HG02970 (cell line): ENCODE results near the gene CKAP4.
A peak's percentile ranks its signal among the peaks of the same experiment; 100 is the strongest.
"Not testable (repeated sequence)": the region's sequence is repeated elsewhere in the genome, so short reads cannot be mapped to it uniquely, and the experiment has no call there.

ENCODE experiments used
- ATAC-seq: cut with Tn5 transposase; IDR thresholded peaks from one replicate; pipeline ENCODE4 v1.9.1; 2021; ENCODE audit warnings: mild to moderate bottlenecking, moderate library complexity, moderate number of reproducible peaks; ENCODE audit not compliant: unreplicated experiment, low FRiP score

CKAP4 gene, protein sequence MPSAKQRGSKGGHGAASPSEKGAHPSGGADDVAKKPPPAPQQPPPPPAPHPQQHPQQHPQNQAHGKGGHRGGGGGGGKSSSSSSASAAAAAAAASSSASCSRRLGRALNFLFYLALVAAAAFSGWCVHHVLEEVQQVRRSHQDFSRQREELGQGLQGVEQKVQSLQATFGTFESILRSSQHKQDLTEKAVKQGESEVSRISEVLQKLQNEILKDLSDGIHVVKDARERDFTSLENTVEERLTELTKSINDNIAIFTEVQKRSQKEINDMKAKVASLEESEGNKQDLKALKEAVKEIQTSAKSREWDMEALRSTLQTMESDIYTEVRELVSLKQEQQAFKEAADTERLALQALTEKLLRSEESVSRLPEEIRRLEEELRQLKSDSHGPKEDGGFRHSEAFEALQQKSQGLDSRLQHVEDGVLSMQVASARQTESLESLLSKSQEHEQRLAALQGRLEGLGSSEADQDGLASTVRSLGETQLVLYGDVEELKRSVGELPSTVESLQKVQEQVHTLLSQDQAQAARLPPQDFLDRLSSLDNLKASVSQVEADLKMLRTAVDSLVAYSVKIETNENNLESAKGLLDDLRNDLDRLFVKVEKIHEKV

DNA sequence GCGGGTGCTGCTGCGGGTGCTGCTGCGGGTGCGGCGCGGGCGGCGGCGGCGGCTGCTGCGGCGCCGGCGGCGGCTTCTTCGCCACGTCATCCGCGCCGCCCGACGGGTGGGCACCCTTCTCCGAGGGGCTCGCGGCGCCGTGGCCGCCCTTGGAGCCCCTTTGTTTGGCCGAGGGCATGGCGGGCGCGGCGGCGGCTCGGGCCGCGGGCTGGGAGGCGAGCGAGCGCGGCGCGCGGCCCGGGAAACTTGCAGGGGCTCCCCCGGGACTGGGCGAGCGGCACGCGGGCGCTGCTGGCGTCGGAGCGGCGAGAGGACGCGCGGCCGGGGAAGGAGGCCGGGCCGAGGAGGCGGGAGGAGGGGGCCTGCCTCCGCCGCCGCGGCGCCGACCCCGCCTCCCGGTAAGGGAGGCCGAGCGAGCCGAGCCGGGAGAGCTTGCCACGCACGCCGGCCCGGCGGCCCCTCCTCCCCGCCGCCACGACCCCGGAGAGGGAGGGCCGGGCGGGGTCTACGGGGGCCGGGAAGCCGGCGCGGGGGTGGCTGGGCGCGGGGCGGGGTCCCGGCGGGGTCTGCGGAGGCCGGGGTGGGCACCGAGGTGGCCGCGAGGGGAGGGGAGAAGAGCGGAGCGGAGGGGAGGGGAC lies at the start of gene CKAP4:
CKAP4 (minus strand) TSS at position 347 of the 638 bp plus-strand sequence; CDS start at position 178, 169 bp downstream.
- ATAC-seq = peak; percentile 63

DNA sequence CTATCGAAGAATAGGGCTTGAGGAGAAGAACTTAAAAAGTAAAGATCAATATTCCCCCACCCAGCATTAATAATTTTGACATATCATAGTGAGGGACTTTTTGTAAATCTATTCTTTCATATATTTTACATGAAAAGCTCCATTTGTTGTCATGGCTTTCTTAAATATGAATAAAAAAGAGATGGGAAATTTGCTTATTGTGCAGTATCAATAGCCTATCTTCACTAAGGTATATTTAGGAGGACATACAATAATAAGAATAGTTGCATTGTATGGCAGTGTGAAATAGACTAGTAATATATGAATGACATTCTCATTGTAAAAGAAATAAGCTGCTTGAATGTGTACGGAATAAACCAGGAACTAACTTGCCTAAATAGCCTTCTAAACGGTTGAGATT lies 49.3 kb upstream of the CKAP4 start:
- ATAC-seq = no peak

DNA sequence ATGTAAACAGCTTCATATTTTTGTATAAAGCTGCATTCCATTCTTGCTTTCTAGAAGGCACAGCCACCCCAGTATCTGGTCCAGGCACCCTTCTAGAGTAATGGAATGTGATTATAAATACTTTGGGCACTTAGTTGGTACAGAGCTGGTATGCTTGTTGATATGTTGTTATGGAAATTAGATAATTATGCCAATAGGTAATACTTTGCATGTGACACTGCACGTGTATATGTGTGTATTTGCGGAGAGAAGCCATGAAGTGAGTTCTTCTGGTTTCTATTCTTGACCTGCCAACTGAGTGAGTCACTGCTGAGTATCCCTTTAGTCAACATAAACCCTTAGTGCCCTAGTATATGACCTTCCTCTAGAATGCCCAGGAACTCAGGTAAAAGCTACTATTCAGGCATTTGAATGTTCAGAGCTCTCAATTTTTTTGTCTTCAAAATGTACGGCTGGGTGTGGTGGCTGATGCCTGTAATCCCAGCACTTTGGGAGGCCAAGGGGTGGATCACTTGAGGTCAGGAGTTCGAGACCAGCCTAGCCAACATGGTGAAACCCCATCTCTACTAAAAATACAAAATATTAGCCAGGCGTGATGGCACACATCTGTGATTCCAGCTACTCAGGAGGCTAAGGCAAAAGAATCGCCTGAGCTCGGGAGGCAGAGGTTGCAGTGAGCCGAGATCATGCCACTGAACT lies 48.5 kb upstream of the CKAP4 start:
- ATAC-seq = no peak

DNA sequence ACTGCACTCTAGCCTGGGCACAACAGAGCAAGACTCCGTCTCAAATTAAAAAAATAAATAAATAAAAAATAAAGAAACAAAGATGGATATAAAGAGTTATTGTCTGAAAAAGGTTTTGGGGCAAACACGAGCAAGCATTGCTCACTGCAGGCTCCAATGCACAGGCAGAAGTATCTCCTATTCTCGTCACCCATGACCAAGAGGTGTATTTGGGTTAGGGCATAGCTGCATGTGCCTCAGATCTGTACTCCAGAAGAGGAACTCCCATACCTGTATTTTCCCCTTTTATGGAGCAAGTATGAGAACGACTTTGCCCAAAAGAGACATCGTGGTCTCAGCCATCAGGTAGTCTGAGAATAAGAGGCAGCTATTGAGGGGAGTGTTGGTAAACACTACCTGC lies 44.5 kb upstream of the CKAP4 start:
- ATAC-seq = no peak

DNA sequence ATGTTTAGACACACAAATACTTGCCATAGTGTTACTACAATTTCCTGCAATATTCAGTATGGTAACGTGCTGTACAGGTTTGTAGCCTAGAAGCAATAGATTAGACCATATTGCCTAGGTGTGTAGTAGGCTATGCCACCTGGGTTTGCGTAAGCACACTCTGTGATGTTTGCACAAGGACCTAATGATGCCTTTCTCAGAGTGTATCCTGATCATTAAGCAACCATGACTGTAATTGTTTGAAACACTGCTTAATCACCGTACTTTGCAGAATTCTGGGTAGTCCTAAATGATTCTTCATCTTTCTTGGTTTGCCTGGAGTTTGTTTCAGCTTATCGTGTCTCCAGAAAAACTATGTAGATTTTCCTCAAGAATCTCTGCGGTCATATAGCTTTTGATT lies 43.5 kb upstream of the CKAP4 start:
- no peak for ATAC-seq

DNA sequence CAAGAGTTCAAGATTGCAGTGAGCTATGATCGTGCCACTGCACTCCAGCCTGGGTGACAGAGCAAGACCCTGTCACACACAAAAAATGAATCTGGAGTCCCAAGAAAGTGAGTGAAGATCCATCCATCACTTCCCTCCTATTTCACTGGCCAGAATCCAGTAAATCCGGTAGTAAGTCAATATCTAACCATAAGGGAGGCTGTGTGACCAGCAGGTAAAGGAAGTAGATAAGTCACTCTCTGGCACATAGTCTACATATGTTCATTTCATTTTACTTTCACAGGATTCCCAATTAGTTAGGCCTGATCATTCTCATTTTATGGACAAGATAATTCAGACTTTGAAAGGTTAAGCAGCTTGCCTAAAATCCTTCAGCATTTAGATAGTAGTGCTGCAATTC lies 42.8 kb upstream of the CKAP4 start:
- ATAC-seq = no peak

DNA sequence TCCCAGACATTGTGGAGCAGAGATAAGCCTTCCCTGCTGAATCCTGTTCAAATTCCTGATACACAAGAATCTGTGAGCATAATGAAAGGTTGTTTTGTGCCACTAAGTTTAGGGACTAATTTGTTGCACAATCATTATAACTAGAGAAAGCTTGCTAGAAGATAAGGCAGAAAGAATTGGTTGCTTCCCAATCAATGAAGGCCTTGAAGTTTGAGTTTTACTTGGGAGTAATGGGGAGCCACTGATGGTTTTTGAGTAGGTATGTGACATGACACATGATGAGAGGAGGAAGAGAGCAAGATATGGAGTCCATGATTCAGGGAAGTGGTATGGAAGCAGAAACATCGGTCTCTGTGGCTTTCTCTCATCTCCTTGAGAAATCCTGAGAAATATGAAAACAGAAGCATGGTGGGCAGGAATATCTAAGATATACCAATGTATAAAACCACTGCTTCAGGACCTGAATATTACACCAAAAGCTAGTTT lies 41.4 kb upstream of the CKAP4 start:
- no peak for ATAC-seq

DNA sequence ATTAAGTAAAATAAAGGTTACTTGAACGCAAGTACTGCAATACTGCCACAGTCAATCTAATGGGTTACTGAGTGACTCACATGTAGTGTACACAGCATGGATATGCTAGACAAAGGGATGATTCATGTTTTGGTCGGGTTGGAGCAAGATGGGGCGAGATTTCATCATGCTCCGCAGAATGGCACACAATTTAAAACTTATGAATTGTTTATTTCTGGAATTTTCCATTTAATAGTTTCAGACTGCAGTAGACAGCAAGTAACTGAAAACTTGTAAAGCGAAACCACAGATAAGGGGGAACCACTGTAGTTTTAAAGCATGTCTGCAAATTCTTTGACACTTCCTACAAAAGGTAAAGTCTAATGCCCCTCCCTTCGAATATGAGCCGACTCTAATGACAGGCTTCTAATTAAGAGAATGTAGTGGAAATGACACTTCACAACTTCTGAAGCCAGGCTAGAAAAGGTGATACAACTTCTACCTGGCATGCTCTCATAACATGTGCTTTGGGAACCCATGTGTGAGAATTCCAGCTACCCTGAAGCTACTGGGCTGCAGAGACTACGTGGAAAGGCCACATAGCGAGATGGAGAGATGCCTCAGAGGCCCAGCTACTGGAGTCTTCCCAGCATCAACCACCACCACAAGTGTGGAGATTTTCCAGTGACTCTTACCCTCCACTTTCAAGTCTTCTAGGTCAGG lies 40.8 kb upstream of the CKAP4 start:
- ATAC-seq = no peak

DNA sequence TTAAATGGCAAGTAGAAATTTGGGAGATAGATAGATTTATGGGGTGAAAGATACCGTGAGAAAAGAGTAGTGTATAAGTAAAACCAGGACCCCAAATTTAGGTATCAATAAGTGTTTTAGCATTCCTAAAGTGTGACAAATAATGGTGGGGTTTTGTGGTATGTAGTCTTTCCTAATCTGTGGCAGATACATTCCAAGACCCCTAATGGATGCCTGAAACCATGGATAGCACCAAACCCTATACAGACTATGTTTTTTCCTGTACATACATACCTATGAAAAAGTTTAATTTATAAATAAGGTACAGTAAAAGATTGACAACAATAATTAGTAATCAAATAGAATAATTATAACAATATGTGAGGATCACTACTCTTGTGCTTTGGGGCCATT lies 40.3 kb upstream of the CKAP4 start:
- no peak for ATAC-seq

DNA sequence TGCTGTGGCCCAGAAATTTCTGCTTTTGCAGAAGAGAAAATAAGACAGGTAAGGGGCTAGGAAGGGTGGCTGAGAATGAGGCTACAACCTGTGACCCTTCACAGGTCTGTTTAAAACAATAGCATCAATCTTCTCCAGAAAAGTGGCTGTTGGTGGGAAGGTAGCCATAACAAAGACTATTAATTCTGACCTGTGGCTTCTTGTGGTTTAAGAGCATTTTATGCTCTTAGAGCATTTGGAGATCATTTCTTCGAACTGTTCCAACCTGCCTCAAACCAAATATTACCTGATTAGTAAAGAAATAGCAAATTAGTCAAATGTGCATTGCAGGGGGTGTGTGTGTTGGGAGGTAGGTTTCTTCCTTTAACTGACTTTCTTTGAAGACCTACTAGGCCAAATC lies 39.5 kb upstream of the CKAP4 start:
- ATAC-seq = no peak

DNA sequence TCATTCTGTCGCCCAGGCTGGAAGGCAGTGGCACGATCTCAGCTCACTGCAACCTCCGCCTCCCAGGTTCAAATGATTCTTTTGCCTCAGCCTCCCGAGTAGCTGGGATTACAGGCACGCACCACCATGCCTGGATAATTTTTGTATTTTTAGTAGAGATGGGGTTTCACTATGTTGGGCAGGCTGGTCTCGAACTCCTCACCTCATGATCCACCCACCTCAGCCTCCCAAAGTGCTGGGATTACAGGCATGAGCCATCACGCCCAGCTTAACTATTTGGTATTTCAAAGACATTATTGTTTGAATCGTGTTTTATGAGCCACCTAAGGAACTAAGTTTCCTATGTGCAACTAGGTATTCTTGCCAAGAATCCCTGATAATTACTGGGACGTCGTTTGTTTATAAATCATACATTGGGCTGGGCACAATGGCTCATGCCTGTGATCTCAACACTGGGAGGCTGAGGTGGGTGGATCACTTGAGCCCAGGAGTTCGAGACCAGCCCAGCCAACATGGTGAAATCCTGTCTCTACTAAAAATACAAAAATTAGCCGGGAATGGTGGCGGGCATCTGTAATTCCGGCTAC lies 38.8 kb upstream of the CKAP4 start:
- not testable (repeated sequence) for ATAC-seq

DNA sequence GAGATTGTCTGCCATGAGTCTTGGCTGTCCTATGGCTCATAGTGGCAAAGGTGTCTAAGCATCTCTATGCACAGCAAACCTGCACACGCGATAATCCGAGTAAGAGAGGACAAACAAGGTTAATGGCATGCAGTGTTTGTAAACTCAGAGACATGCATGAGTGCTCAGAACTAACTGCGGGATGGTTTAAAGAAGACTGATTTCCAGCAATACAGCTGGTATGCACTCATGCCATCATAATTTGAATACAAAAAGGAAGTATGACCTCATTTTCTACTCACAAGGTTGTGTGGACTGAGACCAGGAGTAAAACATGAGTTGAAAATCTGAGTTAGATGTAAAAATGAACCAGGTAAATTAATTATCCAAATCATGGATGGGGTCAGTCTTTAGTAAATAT lies 38.2 kb upstream of the CKAP4 start:
- ATAC-seq = no peak

DNA sequence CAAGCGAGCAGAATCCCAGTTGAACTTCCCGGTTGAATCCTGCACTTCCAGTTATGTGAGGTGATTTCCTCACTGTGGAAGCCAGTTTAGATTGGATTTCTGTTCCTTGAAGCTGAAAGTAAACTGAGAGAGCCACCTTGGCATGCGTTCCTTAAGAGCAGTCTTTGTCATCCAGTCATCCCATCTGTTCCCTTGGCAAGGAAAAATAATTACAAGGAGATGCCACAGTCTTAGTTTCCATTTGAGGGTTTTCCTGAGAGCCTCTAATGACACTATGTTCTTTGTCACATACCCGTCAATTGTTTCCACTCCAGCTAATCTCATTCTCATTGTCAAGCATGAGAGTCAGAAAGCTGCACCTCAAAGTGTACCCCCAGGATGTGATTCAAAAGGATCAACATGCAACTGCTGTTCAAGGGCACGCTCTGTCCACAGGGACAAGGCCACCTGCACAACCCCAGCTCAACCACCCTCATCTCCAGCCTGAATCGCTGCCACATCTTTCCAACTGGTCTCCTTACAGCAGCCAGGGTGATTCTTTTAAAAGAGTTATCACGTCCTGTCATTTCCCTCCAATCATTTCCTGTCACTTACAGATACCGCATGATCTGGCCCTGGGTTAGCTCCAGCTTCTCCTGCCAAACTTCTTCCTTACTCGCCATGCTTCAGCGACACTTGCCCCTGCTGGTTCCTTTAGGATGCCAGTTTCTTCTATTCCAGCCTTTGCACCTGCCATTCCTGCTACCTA lies 36.7 kb upstream of the CKAP4 start:
- no peak for ATAC-seq

DNA sequence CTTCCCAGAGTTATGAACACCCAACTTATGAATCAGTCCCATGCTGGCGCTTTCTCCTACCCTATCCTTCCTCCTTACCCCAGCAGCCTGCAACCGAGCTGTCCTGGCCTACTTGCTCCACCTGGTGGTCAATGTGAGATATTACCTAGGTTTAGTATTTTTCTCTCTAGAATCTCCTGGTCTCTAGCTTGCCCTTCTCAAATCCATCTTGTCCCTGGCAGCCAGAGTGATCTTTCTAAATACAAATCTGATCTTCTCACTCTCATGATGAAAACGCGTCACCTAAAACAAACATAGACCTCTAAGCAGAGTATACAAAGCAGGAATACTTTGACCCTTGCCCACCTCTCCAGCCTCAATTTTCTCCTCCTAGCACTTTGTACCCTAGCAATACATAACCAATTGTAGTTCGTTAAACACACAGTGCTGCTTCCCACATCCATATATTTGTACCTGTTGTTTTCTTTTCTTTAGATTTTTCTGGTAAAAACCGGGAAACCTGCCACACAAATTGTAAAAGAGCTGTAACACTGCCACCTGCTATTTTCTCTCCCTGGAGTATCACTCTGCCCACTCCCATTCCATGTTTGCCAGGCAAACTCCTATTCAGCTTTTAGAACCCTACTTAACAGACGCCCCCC lies 34.8 kb upstream of the CKAP4 start:
- ATAC-seq = no peak

DNA sequence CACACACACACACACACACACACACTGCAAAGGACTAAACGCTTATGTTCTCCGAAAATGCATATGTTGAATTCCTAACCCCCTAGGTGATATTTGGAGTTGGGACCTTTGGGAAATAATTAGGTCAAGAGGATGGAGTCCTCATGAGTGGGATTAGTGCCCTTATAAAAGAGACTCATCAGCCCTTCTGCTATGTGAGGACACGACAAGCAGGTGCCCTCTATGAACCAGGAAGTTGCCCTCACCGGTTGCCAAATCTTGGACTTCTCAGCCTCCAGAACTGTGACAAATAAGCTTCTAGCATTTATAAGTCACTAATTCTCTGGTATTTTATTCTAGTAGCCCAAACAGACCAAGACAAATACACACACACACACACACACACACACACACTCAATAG lies 34.0 kb upstream of the CKAP4 start:
- ATAC-seq = no peak

DNA sequence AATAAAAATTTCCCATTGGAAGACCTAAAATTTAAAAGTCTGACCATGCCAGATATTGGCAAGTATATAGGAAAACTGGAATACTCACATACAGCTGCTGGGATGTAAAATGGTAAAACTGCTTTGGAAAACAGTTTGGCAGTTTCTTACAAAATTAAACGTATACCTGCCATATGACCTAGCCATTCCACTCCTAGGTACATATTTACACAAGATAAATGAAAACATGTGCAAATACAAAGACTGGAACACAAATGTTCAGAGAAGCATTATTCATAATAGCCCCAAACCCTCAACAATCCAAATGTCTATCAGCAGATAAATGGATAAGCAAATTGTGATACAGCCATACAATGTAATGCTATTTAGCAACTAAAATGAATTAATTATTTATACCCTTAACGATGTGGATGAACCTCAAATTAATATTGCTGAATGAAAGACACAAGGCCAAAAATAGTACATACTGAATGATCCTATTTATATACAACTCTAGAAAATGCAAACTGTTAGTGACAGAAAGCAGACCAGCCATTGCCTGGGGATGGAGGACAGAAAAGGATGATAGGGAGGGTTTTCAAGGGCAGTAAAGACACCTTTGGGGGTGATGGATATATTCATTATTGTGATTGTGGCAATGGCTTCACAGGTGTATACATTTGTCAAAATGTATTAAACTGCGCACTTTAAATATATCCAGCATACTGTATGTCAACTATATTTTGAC lies 33.4 kb upstream of the CKAP4 start:
- no peak for ATAC-seq

DNA sequence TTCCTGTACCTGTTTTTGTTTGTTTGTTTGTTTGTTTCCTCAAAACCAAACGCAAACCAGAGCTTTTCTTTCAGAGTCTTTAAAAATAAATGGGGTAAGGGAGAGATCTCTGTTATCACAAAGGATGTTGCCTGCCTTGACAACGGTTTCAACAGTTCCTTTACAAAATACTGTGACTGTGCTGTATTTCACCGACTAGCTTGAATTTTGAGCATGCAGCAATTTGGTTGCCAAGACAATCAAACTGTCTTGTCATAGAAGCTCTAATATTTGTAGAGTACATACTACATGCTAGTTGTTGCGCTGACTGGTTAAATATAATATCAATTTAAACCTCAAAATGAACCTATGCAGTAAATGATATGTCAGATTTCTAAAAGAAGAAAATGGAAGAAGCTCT lies 32.3 kb upstream of the CKAP4 start:
- ATAC-seq = no peak

DNA sequence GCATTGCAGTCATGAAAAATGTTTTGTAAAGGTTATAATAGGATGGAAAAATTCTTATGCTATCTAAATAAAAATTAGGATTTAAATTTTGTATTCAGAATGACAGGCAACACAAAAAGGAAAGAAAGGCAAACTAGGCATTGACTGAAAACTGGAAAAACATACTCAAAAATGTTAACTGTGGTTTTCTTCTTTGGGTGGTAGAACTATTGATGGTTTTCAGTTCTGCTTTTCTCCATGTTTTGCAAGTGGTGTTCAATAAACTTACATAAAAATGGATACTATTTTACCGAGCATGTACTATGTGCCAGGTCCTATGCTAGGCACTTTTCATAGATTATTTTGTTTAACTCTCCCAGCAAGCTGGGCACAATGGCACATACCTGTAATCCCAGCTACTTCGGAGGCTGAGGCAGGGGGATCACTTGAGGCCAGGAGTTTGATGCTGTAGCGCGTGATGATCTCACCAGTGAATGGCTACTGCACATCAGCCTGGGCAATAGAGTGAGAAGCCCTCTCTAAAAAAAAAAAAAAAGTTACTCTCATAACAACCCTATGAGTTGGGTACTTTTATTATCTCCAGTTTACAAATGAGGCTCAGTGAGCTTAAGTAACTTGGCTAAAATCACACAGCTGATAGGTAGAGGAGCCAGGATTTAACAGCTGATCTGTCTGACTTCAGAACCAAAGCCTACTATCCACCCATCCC lies 28.4 kb upstream of the CKAP4 start:
- peak; percentile 73 for ATAC-seq
